GM19193 (cell line): Measurements from ENCODE around the gene MBD3L2B.

Source experiments
- POLR2A ChIP-seq: IDR thresholded peaks from 4 replicates; pipeline ENCODE4 v1.6.1; 2011; ENCODE audit not compliant: insufficient read depth, insufficient read length; ENCODE audit errors: extremely low read depth

The MBD3L2B gene

GRCh38 chr19:7007859-7008258 is 13.4 kb downstream of the MBD3L2B start:
- TF ChIP-seq POLR2A, result no peak

- no peak for TF ChIP-seq POLR2A
Measured at GRCh38 chr19:7006135-7006704, 15.0 kb downstream of the MBD3L2B start.

GRCh38 chr19:7004313-7004931 is 16.8 kb downstream of the MBD3L2B start:
- no peak for TF ChIP-seq POLR2A

GRCh38 chr19:7000816-7001215 is 20.4 kb downstream of the MBD3L2B start:
- no peak for TF ChIP-seq POLR2A

- no peak for TF ChIP-seq POLR2A
Measured at GRCh38 chr19:7000333-7000732, 20.9 kb downstream of the MBD3L2B start.

- TF ChIP-seq POLR2A, result no peak
Measured at GRCh38 chr19:6999933-7000332, 21.3 kb downstream of the MBD3L2B start.

GRCh38 chr19:6997679-6998445 is 23.4 kb downstream of the MBD3L2B start:
- TF ChIP-seq POLR2A, result no peak

GRCh38 chr19:6996810-6997209 is 24.4 kb downstream of the MBD3L2B start:
- no peak for TF ChIP-seq POLR2A

- TF ChIP-seq POLR2A, result no peak
Measured at GRCh38 chr19:6995054-6995453, 26.2 kb downstream of the MBD3L2B start.

GRCh38 chr19:6988257-6988656 is 33.0 kb downstream of the MBD3L2B start:
- TF ChIP-seq POLR2A, result no peak

GRCh38 chr19:6987850-6988249 is 33.4 kb downstream of the MBD3L2B start:
- no peak for TF ChIP-seq POLR2A

- no peak for TF ChIP-seq POLR2A
Measured at GRCh38 chr19:6983448-6983847, 37.8 kb downstream of the MBD3L2B start.

GRCh38 chr19:6979399-6979798 is 41.8 kb downstream of the MBD3L2B start:
- no peak for TF ChIP-seq POLR2A

- TF ChIP-seq POLR2A, result no peak
Measured at GRCh38 chr19:6976197-6976596, 45.0 kb downstream of the MBD3L2B start.

GRCh38 chr19:6971366-6971765 is 49.9 kb downstream of the MBD3L2B start:
- no peak for TF ChIP-seq POLR2A

GRCh38 chr19:6970443-6970842 is 50.8 kb downstream of the MBD3L2B start:
- no peak for TF ChIP-seq POLR2A
